Measurements from ENCODE around the gene AKR7A3.
A peak's percentile ranks its signal among the peaks of the same experiment; 100 is the strongest.

The AKR7A3 gene

DNA sequence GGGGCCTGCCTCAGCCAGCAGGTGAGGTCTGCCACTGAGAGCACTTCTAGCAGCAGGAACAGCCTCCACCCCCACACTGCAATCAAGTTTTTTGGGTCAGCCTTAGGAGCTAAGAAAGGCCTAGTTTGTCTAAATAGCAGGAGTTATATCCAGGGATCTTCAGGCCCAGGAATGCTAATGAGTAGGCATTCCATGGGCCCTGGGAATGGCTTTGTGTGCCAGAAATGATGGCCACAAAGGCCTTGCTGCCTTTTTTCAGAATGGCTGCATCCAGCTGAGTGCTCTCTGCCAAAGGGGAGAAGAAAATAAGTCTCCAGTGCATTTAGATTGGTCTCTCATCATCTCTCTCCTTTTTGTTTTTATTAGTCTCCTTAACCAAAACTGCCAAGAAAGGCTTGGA, 34.2 kb downstream of the AKR7A3 start:
- DNase-seq (ENCODE audit: low read depth, low spot score): peak; percentile 69

DNA sequence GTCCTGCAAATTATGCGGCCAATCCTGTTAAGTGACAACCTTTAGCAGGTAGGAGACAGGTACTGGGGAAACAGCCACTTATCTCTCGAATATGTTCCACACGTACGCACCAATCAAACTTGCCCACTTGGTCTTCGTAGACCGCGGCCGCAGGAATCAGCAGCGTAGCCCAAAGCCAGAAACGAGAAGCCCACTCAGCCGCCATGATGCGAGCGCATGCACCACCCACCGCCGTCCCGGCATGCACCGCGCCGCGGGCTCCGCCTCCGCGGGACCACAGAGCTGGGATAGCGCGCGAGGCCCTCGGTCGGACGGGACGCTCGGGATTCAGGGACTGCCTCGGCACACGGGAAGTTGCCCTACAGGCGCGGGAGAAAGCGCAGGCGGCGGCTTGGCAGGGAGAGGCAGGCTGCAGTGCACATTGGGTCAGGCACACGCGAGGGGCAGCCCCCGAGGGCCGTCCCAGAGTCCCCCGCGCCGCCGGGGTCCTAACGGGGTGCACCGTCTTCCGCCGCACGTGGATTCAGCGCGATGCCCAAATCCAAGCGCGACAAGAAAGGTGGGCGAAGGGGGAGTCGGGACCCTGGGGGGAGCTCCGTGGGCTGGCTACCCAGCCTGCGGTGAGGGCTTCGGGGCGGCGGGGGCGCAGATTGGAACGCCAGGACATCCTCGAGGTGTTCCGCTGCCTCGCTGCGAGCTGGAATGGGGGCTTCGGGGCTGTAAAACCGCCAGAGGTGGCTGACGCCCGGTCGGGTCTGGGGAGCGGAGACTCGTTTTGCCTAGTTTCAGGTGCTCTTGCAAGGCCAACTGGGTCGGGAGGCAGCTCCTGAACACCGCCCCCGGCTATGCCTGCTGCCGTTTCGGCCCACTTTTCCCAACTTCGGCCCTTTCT, 37.0 kb downstream of the AKR7A3 start, which contains the start of the genes EMC1 and MRTO4:
EMC1 (minus strand) TSS at position 220 of the 892 bp plus-strand sequence; CDS start at position 205, 15 bp downstream.
MRTO4 (plus strand) TSS at position 501 of the 892 bp plus-strand sequence; CDS start at position 532, 31 bp downstream.
- peak; percentile 93 for DNase-seq (ENCODE audit: low read depth, low spot score)

DNA sequence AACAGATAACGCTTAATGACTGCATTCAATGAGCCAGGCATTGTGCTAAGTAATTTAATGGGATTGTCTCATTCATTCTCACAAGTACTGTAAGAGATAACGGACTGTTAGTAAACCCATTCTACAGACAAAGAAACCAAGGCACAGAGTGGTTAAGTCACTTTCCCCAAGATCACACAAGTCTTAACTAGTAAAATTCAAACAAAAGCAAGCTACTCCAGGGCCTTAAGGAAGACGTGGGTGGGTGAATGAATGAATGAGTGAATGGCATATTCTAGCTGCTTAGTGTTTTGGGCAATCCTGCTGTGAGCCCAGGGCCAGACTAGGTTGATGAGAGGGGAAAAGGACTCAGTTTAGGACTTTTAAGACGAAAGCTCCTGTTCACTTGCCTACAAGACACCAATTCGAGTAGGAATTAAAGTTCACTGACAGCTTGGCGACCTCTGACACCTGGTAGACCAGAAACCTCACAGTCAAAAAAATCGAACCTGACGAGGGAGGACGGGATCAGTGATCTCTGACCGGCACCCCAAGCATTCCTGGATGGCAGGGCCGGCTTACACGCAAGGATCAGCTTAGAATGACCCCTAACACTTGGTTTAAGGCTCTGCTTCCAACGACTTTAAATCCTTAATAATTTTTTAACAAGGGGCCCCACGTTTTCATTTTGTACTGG, 37.8 kb downstream of the AKR7A3 start:
- peak; percentile 10 for DNase-seq (ENCODE audit: low read depth, low spot score)

DNA sequence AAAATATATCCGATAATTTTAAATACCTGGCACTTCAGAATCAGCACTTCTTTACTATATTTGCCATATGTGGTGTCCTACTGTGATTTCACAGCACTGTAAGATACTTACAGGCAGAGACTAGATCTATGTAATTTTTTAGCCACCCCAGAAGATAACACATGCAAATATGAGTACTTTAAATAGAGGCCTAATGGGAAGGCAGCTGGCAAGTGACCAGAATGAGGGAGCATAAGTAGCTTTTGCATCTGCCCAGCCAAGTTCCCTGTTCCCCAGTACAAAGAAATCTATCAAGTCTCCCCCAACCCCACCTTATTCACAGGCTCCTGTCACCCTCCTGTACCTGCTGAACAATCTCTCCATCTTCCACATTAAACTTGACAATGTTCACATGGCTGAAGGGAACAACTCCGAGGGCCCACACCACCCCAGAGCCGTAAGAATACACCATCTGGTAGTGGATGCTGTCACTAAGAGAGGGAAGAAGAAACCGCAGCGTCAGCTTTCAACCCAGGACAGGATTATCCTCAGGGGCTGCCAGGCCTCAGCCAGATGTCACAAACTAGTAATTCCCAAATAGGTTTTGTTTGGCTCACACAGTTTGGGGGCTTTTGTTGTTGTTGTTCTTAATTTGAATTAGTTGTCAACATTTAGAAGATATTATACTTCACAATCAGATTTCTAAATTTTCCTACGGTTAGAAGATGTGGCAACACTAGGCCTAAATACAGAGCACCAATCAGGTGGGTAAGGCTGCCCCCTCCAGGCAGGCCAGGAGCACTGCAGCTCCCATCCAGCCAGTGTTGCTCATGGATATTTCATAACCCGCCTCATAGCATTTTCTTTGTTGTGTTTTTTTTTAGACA, 47.7 kb downstream of the AKR7A3 start:
- DNase-seq (ENCODE audit: low read depth, low spot score): peak; percentile 56

DNA sequence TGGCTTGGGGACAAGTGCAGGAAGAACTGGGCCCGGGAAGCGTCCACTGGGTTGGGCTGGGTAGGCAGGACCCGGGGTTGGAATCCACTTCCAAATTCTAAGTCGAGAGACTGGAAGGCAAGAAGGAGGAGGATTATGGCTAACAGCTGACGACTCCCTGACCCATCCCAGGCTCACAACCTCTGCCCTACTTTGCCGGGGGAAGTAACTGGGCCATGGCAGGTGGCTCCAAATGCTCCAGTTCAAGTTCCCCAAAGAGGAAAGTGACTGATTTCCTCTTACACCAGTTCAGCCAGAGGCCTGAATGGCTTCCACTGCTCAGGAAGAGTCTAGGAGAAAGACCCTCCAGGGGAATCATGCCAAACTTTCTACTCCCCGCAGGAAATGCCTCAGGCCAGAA, 48.7 kb downstream of the AKR7A3 start:
- no peak for DNase-seq (ENCODE audit: low read depth, low spot score)

DNA sequence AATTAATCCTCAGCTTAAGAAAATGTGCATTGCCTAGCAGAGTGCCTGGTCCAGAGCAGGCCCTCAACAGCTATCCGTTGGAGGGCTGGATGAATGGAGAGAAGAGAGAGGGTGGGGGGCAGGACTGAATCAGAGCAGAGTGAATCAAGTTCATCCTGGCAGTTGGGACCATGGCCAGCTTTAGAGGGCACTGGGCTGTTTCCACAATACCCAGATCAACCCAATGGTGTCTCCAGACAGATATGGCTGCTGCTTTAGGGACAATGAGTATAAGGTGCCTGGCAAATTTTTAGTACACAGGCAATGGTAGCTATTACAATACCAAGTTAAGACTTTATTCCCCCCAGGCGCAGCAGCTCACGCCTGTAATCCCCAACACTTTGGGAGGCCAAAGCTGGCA, 54.3 kb downstream of the AKR7A3 start:
- DNase-seq (ENCODE audit: low read depth, low spot score): no peak
